B cell (primary cell): ENCODE data around the gene CRYBG2. TPM values are rescaled to one million over a fixed set of nuclear protein-coding genes. Genes with fewer than 3 reads are reported as not detected.

Experiments used
- ATAC-seq: fragments of 200-7000 bp; cut with Tn5 transposase; one replicate; pipeline ENCODE4 v1.10.0; 2021; ENCODE audit warnings: low read depth, mild to moderate bottlenecking, moderate number of reproducible peaks, moderate library complexity
- CTCF ChIA-PET: fragments of 350-600 bp; sonication (Branson Sonifier 250); formaldehyde crosslinking; loops from one replicate; lab custom pipeline; 2021; ENCODE audit warnings: antibody characterized with exemption, inconsistent platforms; lab: Charles Lee
- POLR2A ChIA-PET: fragments of 350-600 bp; sonication (Branson Sonifier 250); formaldehyde crosslinking; loops from one replicate; lab custom pipeline; 2021; ENCODE audit warnings: antibody characterized with exemption; lab: Charles Lee
- DNase-seq: peaks from one replicate; pipeline ENCODE4 v3.0.0; 2013
- H2AFZ ChIP-seq: 2 replicates; pipeline ENCODE4 v1.6.1; 2012; ENCODE audit warnings: mild to moderate bottlenecking, low read depth, low read length; ENCODE audit not compliant: insufficient read depth, poor library complexity, severe bottlenecking
- H3K27ac ChIP-seq, 2 donors: 1 replicate in 1 of 2; 2 replicates in 1 of 2; pipeline ENCODE4 v1.5.1; 2012 to 2013; ENCODE audit warnings: low read length in 2 of 2, mild to moderate bottlenecking in 2 of 2, moderate library complexity in 1 of 2
- H3K27me3 ChIP-seq, 4 experiments: fragments of 200-600 bp in 1 of 4; sonication (generic) in 1 of 4; replicated peaks in 1 of 4; 1 replicate in 2 of 4; 2 replicates in 2 of 4; pipeline versions ENCODE4 v1.6.1 to v1.7.0; 2013 to 2016; ENCODE audit warnings: low read length in 3 of 4, mild to moderate bottlenecking in 2 of 4, mixed read lengths in 1 of 4, moderate library complexity in 1 of 4; ENCODE audit not compliant: insufficient read depth in 4 of 4, control insufficient read depth in 3 of 4; ENCODE audit errors: control extremely low read depth in 1 of 4
- H3K36me3 ChIP-seq, 2 experiments: replicated peaks in 1 of 2; 1 replicate in 1 of 2; 2 replicates in 1 of 2; pipeline versions ENCODE4 v1.6.1 to v1.7.1; 2013; ENCODE audit warnings: low read length in 1 of 2; ENCODE audit not compliant: insufficient read depth in 2 of 2, control insufficient read depth in 1 of 2; ENCODE audit errors: control extremely low read depth in 1 of 2, extremely low read depth in 1 of 2
- H3K4me1 ChIP-seq, 2 donors: fragments of 200-600 bp in 1 of 2; sonication (generic) in 1 of 2; 1 replicate in 1 of 2; 2 replicates in 1 of 2; pipeline versions ENCODE4 v1.5.1 to v1.6.1; 2013 to 2017; ENCODE audit warnings: low read length in 2 of 2; ENCODE audit not compliant: control insufficient read depth in 2 of 2, insufficient read depth in 2 of 2
- H3K4me2 ChIP-seq: replicated peaks from 2 replicates; pipeline ENCODE3; 2012; ENCODE audit warnings: mild to moderate bottlenecking, low read depth, low read length; ENCODE audit not compliant: poor library complexity, severe bottlenecking
- H3K4me3 ChIP-seq, 5 experiments: fragments of 200-600 bp in 1 of 5; sonication (generic) in 1 of 5; 1 replicate in 3 of 5; 2 replicates in 2 of 5; pipeline versions ENCODE4 v1.5.1 to v1.7.0; 2011 to 2016; ENCODE audit warnings: low read length in 4 of 5, mild to moderate bottlenecking in 4 of 5, low read depth in 2 of 5, control low read depth in 1 of 5, moderate library complexity in 1 of 5; ENCODE audit not compliant: insufficient read depth in 1 of 5; ENCODE audit errors: control extremely low read depth in 1 of 5, extremely low read depth in 1 of 5
- H3K79me2 ChIP-seq: fragments of 200-600 bp; sonication (generic); one replicate; pipeline ENCODE4 v1.6.0; 2016; ENCODE audit warnings: low read length; ENCODE audit not compliant: control insufficient read depth, insufficient read depth
- H3K9ac ChIP-seq: fragments of 200-600 bp; sonication (generic); 2 replicates; pipeline ENCODE4 v1.6.1; 2017; ENCODE audit warnings: mild to moderate bottlenecking, low read length, moderate library complexity
- H3K9me3 ChIP-seq, 3 donors: one replicate each; pipeline versions ENCODE4 v1.6.1 to v1.7.1; 2013; ENCODE audit warnings: low read length in 2 of 3; ENCODE audit not compliant: control insufficient read depth in 2 of 3, insufficient read depth in 1 of 3; ENCODE audit errors: control extremely low read depth in 1 of 3
- H4K20me1 ChIP-seq: 2 replicates; pipeline ENCODE4 v1.6.0; 2012; ENCODE audit warnings: mild to moderate bottlenecking, low read length; ENCODE audit not compliant: insufficient read depth, control insufficient read depth, poor library complexity, severe bottlenecking
- H3K27ac Mint-ChIP-seq: one replicate; pipeline ENCODE4 v1.8.0; 2021; ENCODE audit warnings: mixed read lengths
- H3K27me3 Mint-ChIP-seq: one replicate; pipeline ENCODE4 v1.8.0; 2021; ENCODE audit warnings: mixed read lengths
- H3K4me1 Mint-ChIP-seq: one replicate; pipeline ENCODE4 v1.8.0; 2021; ENCODE audit warnings: mixed read lengths
- H3K4me3 Mint-ChIP-seq: one replicate; pipeline ENCODE4 v1.8.0; 2021; ENCODE audit warnings: mixed read lengths
- H3K9me3 Mint-ChIP-seq: one replicate; pipeline ENCODE4 v1.8.0; 2022; ENCODE audit warnings: mixed read lengths; ENCODE audit not compliant: insufficient read depth
- EZH2 ChIP-seq: IDR thresholded peaks from 2 replicates; pipeline ENCODE4 v1.6.1; 2012; ENCODE audit warnings: borderline replicate concordance, low read depth, mild to moderate bottlenecking, moderate library complexity, low read length; ENCODE audit not compliant: insufficient read depth, poor library complexity, severe bottlenecking
- WGBS: methylation state at CpG from one replicate; pipeline ENCODE4 v1.1.5; 2013; ENCODE audit warnings: missing lambda C conversion rate; ENCODE audit not compliant: insufficient coverage; 5-methylcytosine and 5-hydroxymethylcytosine counted together
- intact Hi-C: fragments of 100-400 bp; cut with micrococcal nuclease; formaldehyde crosslinking; loops from one replicate; pipeline ENCODE4 v1.10.0; 2022
- polyA plus RNA-seq: library from polyadenylated mRNA; depleted of rRNA; stranded (reverse); fragments of >200 nt; gene quantifications from 2 replicates; pipeline ENCODE4 v1.2.3, GENCODE V29; 2012
- total RNA-seq, 2 donors: library from RNA; stranded (reverse); fragments of 120-200 nt in 1 of 2; gene quantifications; 1 replicate in 1 of 2; 2 replicates in 1 of 2; pipeline versions ENCODE4 v1.2.3 to v1.2.4, GENCODE V29; 2013 to 2022
- TF ChIP-seq, protein P1 (sequence below): fragments of 200-600 bp; IDR thresholded peaks from one replicate; pipeline ENCODE4 v1.8.0; 2022; ENCODE audit warnings: antibody characterized with exemption, mild to moderate bottlenecking

Gene CRYBG2
- total and polyA plus RNA-seq, 2 donors (not counting 1 experiment from before 2014, with no cell fraction given) = 3.3 to 5.3 TPM

DNA sequence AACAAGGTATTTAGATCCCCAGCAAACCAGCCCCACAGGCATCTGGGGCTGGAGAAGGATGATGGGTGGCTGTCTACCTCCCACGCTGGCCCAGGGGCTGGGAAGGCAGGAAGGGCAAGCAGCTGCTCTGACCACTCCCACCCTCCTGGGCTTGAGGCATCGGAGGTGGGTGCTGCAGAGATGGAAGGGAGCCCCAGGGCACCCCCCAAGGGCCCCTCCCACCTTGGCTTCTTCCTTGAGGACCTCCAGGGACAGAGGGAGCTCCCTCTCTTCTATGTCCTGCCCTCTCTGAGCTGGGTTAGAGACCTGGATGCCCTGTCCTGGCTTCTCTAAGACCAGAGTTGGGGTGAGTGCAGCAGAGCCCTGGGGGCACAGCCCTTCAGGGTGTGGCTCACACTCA is 33.0 kb downstream of the CRYBG2 start:
- Histone ChIP-seq H3K79me2 (peaks cover 61% of the 10 kb centered on the region), H3K27me3 (no peaks in the 10 kb centered on the region), H3K4me1 (peaks cover 49% of the 10 kb centered on the region in 2 donors), H3K36me3 (peaks cover 0 to 59% of the 10 kb centered on the region in 2 experiments), H3K9me3 (no peaks in the 10 kb centered on the region), H3K9ac (peak overlapping the region; percentile 85), H3K4me3 (peak overlapping the region; percentile 8 to 95 (median 93)), H3K27ac (peak overlapping the region; percentile 2 to 86), H3K4me2 (peak overlapping the region; percentile 73), H2AFZ (no peak overlapping the region), H4K20me1 (peaks cover 67% of the 10 kb centered on the region)
- Mint-ChIP-seq H3K9me3 (no peaks in the 10 kb centered on the region), H3K4me3 (peak overlapping the region; percentile 89), H3K27ac (peak overlapping the region; percentile 99), H3K27me3 (no peaks in the 10 kb centered on the region), H3K4me1 (peaks cover 63% of the 10 kb centered on the region)
- ChIA-PET POLR2A (interaction anchor here (0.6 to 15.2 kb wide), 5 partner anchors 9 to 545 kb away, joined by 4 to 1239 read pairs (median 6); partner anchors contain the start of genes HMGN2 and SH3BGRL3), CTCF (interaction anchor here (1.0 to 30.0 kb wide), 18 partner anchors 10 to 218 kb away, joined by 3 to 1400 read pairs (median 7); partner anchors contain the start of genes CEP85, SH3BGRL3, UBXN11 and ZNF593)
- no peak for DNase-seq
- TF ChIP-seq EZH2 = no peak
- TF ChIP-seq, protein P1, sequence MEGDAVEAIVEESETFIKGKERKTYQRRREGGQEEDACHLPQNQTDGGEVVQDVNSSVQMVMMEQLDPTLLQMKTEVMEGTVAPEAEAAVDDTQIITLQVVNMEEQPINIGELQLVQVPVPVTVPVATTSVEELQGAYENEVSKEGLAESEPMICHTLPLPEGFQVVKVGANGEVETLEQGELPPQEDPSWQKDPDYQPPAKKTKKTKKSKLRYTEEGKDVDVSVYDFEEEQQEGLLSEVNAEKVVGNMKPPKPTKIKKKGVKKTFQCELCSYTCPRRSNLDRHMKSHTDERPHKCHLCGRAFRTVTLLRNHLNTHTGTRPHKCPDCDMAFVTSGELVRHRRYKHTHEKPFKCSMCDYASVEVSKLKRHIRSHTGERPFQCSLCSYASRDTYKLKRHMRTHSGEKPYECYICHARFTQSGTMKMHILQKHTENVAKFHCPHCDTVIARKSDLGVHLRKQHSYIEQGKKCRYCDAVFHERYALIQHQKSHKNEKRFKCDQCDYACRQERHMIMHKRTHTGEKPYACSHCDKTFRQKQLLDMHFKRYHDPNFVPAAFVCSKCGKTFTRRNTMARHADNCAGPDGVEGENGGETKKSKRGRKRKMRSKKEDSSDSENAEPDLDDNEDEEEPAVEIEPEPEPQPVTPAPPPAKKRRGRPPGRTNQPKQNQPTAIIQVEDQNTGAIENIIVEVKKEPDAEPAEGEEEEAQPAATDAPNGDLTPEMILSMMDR = no peak
- intact Hi-C loops = loop anchor here (1.0 kb wide), 8 partner anchors 15 to 216 kb away; partner anchors contain the start of genes CEP85 and ZNF593
- WGBS = 0% methylated on average over 1 of the region's 2 CpGs
- ATAC-seq = peak; percentile 3
